GM10847 (cell line): ENCODE measurements around the gene ZNF346.

Experiments
- POLR2A ChIP-seq: IDR thresholded peaks from 2 replicates; pipeline ENCODE4 v1.6.1; 2011; ENCODE audit not compliant: insufficient read length; ENCODE audit errors: extremely low read depth

The ZNF346 gene

DNA sequence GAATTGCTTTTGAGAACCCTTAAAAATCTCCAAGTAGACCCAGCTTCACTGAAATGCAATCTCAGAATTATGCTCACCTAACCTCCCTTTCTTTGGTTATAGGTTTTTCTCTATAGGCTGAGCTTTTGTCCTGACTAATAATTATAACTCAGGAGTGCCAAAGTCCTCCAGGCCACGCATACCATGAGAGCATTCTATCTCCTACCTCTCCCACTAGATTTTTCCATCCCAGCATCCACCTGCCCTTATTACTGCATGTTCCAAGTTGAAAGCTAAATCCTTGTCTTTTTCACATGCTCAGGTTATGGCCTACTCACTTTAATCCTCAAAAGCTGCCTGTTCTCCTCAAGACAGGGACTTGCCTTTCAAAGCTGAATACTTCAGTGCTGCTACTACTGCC lies 22.1 kb downstream of the ZNF346 start:
- TF ChIP-seq POLR2A = no peak

DNA sequence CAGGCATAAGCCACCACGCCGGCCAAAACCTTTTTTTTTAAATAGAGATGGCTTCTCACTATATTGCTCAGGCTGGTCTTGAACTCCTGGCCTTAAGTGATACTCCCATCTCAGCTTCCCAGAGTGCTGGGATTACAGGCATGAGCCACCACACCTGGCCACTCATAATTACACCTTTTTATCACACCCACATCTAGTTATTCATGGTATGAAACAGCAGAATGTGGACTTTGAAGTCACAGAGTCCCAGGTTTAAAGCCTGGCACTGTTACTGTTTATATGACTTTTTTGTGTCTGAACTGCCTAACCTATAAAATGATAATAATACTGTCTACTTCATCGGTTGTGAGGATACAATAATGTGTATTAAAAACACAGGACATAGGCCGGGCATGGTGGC lies 23.1 kb downstream of the ZNF346 start:
- no peak for TF ChIP-seq POLR2A

DNA sequence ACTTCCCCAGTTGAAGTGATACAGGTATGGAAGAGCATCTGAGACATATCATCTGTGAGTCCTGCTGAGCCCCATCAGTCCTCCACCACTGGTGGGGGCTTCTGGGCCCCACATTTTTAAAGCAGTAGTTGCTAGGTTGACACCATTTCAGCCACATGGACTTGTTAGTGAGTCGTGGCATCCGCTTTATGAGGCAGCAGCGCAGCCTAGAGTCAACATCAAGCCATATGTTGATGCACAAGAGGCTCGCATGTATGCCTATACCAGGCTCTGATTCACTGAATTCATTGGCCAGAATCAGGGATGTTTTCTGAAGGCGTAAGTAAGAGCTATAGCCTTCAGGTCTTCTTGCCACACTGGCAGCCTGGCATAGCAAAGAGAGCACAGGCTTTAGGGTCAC lies 26.8 kb downstream of the ZNF346 start:
- TF ChIP-seq POLR2A = no peak

DNA sequence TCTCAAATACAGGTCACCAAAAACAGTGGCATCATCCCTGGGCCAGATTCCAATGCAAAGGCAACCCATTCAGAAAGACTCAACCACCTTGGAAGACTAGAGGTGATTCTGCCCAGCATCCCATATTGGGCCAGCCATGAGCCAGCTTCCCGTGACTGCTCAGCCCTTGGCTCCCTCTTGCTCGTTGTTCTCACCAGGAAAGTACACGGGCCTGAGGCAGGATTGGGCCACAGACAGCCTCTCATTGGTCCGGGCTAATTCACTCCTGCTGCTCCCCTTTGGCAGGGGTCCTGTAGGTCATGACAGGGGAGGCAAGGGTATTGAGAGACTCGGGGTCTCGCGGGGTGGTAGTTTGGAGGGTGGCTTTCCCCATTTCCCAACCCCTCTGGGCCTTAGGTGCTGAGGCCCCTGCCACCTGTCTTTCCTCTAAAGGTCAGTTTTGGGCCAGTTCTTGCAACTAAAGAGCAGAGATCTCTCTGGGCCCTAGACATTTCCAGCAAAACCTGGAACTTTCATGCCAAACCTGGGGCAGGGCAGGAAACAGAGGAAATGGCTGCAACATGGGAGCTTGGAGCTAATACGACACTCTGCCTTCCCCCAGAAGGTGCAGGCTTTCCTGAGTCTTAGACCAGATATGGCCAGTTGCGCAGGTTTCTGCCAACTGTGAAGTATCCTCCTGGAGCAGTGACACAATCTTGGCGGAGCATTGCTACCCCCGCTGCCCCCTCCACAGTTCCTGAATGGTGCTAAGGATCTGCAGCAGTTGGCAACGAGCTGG lies 42.2 kb downstream of the ZNF346 start:
- no peak for TF ChIP-seq POLR2A

DNA sequence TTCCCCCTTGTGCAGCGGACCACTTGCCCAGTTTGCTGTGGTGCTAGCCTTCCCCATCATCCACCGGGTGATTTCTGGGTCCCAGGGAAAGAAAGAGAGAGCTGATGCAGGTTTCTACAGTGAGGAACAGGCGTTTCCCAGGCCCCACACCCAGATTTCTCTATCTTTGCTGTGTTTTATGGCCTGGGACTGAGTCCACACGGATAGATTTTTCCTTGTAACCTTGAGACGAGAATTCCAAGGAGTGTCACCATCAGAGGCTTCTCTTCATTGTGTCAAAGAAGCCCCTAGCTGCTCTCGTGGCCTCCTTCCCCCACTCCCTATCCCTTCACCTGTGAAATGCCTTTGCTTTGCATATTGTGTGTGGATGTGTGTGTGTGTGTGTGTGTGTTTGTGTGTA lies 43.0 kb downstream of the ZNF346 start:
- TF ChIP-seq POLR2A = no peak

DNA sequence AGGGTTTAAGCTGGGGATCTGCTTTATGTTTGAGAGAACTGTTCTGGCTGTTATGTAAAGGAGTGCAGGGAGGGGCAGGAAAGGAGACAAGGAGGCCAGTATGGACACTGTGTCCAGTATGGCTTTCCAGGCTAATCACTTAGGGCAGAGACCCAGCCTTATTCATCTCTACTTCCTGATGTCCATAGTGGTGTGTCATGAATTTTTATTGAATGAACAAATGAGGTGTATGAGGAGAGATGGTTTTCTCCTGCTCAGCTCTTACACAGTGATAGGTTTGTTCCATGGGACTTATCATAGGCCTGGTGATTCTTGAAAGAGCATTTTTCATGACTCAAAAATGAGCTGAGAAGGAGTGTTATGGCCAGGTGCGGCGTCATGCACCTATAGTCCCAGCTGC lies 43.7 kb downstream of the ZNF346 start:
- TF ChIP-seq POLR2A = no peak

DNA sequence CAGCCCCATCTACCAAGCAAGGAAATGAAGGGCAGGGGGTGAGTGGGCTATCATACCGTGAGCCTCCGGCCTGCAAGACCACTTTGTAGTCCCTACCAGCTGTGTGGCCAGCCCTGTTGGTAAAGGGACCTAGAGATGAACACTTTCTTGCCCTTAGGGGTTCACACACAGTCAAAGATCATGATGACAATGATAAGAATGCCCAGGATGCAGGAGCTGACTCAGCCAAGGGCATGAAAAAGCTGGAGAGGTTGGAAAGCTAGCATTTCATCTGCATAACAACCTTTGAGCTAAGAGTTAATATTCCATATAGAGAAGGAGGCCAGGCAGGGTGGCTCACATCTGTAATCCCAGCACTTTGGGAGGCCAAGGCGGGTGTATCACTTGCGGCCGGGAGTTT lies 45.0 kb downstream of the ZNF346 start:
- no peak for TF ChIP-seq POLR2A

DNA sequence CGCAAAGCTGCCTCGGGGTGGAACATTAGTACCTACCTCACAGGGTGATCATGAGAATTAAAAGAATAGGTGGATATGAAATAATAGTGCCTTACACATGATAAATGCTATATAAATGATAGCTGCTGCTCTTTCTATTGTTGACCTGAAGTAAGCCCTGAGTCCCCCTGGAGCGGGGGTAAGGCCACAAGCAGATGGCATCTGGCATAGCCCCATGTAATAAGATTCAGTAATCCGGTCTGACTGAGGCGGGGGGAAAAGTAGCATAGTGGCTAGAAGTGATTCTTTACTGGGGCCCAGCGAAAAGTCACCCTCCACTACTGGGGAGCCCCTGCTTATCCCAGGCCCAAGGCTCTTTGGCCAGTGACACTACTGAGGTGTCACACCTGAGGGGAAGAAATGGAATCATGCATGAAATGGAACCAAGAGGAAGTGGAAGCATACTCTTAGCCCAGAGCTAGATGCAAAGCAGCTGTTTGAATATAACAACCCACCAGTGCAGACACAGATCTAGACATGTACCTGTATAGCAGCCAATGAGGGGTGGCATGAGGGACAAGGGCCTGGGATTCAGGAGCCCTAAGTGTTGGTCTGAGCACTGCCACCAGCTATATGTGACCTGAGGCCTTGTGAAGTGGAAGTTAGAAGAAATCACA lies 48.2 kb downstream of the ZNF346 start:
- TF ChIP-seq POLR2A = no peak

DNA sequence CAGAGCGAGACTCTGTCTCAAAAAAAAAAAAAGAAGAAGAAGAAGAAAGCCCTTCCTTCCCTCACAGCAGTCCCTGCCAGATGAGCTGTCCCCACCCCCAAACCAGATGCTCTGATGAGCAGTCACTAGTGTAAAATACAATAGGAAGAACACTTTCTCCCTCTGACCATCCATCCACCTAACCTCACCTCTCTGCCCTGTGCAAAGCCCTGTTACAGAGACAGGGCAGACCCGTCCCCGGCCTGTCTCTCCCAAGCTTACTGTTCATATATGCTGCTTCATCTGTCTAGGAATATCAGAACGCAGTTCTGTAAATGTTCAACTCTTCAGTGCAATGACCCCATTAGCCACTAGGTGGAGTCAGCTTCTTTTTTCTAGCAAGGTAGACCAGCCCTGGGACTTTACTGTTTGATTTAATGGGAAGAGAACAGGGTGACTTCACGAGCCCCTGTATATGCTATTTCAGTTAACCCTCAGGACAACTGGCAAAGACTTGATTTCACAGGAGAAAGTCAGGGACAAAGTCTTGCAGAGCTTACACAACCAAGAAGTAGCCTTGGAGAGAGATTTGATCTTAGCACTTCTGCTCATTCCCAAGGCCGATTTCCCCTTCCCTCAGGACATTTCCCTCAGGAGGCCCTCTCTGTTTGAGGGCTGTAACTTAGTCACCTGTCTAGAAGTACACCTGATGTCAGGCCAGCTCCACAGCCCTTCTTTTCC lies 49.3 kb downstream of the ZNF346 start:
- no peak for TF ChIP-seq POLR2A

DNA sequence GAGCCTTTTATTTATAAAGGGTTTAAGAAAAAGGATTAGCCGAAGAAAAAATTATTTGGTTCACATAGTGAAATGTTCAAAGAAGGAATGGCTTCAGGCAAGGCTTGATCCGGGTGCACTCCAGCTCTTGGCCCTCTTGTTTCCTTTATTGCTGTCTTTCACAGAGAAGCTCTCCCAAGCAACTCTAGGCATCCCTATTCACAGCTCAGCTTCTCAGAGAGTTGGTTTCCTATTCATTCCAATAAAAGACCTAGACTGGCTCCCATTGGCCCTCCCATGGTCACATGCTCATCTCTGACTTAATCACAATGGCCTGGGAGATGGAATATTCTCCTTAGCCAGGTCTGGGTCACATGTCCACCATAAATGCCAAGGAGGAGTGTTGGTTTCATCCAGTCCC lies 54.8 kb downstream of the ZNF346 start:
- TF ChIP-seq POLR2A = no peak

DNA sequence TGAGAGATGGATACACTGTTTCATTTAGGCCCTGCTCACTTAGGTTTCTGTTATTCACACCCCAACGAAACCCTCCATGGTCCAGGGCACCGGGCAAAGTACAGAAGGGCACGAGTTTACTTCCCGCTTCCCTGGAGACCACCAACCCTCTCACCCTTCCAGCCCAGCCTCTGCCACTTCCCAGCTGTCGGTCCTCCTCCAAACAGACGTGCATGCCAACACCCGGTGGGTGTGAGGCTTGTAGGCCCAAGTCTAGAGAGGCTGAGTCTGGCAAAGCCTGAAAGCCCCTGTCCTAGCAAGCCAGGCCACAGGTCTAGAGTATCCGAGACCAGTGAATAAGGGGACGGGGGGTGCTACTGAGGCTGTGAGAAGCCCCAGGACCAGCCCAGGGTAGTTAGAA lies 57.1 kb downstream of the ZNF346 start:
- TF ChIP-seq POLR2A = no peak

DNA sequence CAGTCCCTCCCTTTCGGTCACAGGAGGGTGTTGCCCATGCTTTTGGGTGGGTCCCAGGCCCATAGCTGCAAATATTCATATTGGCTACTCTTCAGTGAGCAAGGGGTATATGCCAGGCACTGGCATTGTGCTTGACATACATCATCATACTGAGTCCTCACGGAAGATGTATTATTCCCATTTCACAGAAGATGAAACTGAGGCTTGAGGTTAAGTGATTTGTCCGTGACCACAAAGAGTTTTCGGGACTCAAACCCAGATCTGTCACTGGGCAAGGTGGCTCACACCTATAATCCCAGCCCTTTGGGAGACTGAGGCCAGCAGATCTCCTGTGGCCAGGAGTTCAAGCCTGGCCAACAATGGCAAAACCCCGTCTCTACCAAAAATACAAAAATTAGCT lies 57.8 kb downstream of the ZNF346 start:
- TF ChIP-seq POLR2A = no peak

DNA sequence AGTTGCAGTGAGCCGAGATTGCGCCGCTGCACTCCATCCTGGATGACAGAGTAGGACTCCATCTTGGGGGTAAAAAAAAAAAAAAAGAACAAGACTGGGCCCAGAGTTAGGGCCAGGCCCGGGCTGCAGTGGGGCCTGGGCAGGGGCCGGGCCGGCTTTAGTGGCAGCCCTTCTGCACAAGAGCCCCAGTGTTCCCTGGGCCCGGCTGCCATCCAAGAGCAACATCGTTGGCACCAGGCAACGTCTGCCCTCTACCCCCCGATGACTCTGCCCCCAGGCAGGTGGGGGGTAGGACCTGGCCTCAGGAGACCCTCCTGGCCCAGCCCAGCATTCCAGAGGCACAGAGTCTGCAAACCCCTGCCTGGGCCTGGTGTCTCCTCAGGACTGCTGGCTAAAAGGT lies 59.4 kb downstream of the ZNF346 start:
- no peak for TF ChIP-seq POLR2A

DNA sequence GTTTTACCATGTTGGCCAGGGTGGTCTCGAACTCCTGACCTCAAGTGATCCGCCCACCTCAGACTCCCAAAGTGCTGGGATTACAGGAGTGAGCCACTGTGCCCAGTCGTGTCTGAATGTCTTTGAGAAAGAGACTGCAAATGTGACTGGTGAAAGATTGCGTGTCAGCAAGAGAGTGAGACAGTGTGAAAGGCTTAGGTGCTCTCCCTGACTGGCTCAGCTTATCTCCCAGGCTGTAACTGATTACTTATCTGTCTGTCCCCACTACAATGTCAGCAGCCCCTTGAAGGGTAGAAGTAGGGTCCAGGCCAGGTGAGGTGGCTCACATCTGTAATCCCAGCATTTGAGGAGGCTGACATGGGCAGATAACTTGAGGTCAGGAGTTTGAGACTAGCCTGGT lies 60.9 kb downstream of the ZNF346 start:
- TF ChIP-seq POLR2A = no peak

DNA sequence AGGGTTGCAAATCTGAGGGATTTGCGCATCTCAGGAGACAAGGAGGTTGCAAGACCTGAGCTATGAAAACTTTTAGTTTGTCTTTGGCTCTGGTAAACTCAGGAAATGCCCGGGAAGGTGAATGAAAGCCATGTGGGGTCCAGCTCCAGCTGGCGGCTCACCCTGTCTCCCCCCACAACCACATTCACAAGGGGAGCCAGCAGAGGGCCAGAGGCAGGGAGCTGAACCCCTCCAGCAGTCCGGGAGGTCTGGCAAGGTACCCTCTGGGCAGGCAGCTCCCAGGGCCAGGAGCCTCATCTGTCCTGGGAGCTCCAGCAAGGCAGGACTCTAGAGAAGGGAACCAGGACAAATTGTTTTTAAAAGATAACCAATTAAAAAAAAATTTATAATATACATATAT lies 61.7 kb downstream of the ZNF346 start:
- no peak for TF ChIP-seq POLR2A

DNA sequence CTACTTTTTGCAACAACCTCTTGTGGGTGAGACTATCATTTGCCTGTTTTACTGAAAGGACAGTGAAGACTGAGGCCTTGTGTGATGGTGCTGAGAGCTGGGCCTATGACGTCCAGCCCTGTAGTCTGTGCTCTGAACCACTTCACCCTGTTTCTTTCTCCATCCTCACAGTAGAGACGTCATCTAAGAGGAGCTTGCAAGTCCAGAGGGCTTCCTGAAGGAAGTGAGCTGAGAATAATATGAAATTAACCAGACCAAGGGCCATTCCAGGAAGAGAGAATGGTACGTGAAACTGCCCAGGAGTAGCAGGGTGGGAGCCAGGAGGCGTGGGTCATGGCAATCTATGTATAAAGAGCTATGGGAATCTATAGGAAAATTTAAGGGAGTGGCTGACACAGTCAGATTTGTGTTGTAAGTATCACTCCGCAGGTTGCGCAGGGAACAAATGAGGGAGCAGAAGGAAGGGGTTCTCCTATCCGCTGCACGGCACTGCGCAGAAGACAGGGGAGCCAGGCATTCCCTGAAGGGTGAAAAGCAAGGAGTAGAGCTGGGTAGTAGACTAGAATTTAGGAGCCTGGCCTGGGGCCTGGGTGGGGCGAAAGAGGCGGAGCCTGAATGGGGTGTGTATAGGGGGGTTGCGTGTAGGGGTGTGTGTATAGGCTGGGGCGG lies 63.6 kb downstream of the ZNF346 start:
- TF ChIP-seq POLR2A = no peak
